Measurements from ENCODE around the gene PNPLA3. TPM values are rescaled to one million over a fixed set of nuclear protein-coding genes. Genes with fewer than 3 reads are reported as not detected.

Gene PNPLA3
- total RNA-seq, 1 experiment from 2014 or later = 19.8 TPM

GRCh38 chr22:43889860-43890253 is 33.7 kb upstream of the PNPLA3 start:
- no peaks in the 10 kb centered on the region; the same call in 1 of the 2 replicates for H3K36me3 Mint-ChIP-seq
- ATAC-seq (no peak), DNase-seq (ENCODE audit: low spot score) (no peak)
- H3K9me3 Mint-ChIP-seq = no peaks in the 10 kb centered on the region
- H3K4me1 Mint-ChIP-seq = peaks cover under 1% of the 10 kb centered on the region; the same call in 1 of the 2 replicates
- H3K27ac Mint-ChIP-seq = no peak overlapping the region
- ChIA-PET CTCF (interaction anchor here (1.3 to 2.0 kb wide), 2 partner anchors 56 to 78 kb away, joined by 3 to 7 read pairs; partner anchors contain the start of gene EFCAB6), POLR2A (no interaction called here)
- H3K27me3 Mint-ChIP-seq (ENCODE audit: low read depth) = peaks cover 14% of the 10 kb centered on the region
- H3K4me3 Mint-ChIP-seq = 0 out of 2 replicates have a peak overlapping the region, but pooled peaks have one; percentile 74
- TF ChIP-seq ZBTB43 (CRISPR knock-in tag; IDR thresholded peaks at IDR 0.05) = no peak
- no peak for TF ChIP-seq ESRRA (CRISPR knock-in tag; IDR thresholded peaks at IDR 0.05; ENCODE audit: borderline replicate concordance)
- TF ChIP-seq ZNF121 (CRISPR knock-in tag; IDR thresholded peaks at IDR 0.05) = no peak
- TF ChIP-seq SMAD4 (CRISPR knock-in tag; IDR thresholded peaks at IDR 0.05) = no peak
- TF ChIP-seq NR1H2 (CRISPR knock-in tag; IDR thresholded peaks at IDR 0.05) = no peak
- no peak for TF ChIP-seq PREB (CRISPR knock-in tag; IDR thresholded peaks at IDR 0.05; ENCODE audit: borderline replicate concordance)
- no peak for TF ChIP-seq MAX (CRISPR knock-in tag; IDR thresholded peaks at IDR 0.05)
- no peak for TF ChIP-seq TEAD1 (CRISPR knock-in tag; IDR thresholded peaks at IDR 0.05)
- TF ChIP-seq STAT6 (CRISPR knock-in tag; conservative IDR thresholded peaks at IDR 0.05; ENCODE audit: low read depth) = no peak
- no peak for TF ChIP-seq USF2 (CRISPR knock-in tag; IDR thresholded peaks at IDR 0.05)
- no peak for TF ChIP-seq ATF6 (CRISPR knock-in tag; IDR thresholded peaks at IDR 0.05)
- TF ChIP-seq FOXP4 (CRISPR knock-in tag; IDR thresholded peaks at IDR 0.05) = no peak
- no peak for TF ChIP-seq ETV6 (CRISPR knock-in tag; IDR thresholded peaks at IDR 0.05)
- TF ChIP-seq ZNF423 (CRISPR knock-in tag; IDR thresholded peaks at IDR 0.05) = no peak

- ChIA-PET CTCF (interaction anchor here (0.9 to 14.0 kb wide), 8 partner anchors 7 to 167 kb away, joined by 3 to 162 read pairs (median 3); partner anchors contain the start of gene EFCAB6), POLR2A (no interaction called here)
- ATAC-seq = peak; percentile 4; the same call in 1 of the 2 replicates
- peak; percentile 35 for DNase-seq (ENCODE audit: low spot score)
- H3K4me1 Mint-ChIP-seq = no peaks in the 10 kb centered on the region
- no peak overlapping the region for H3K27ac Mint-ChIP-seq
- no peaks in the 10 kb centered on the region; the same call in 1 of the 2 replicates for H3K36me3 Mint-ChIP-seq
- peak overlapping the region; percentile 74 for H3K4me3 Mint-ChIP-seq
- no peaks in the 10 kb centered on the region for H3K9me3 Mint-ChIP-seq
- peaks cover 14% of the 10 kb centered on the region for H3K27me3 Mint-ChIP-seq (ENCODE audit: low read depth)
- no peak for TF ChIP-seq NR1H2 (CRISPR knock-in tag; IDR thresholded peaks at IDR 0.05)
- TF ChIP-seq PRDM15 (CRISPR knock-in tag; IDR thresholded peaks at IDR 0.05) = no peak
Measured at GRCh38 chr22:43890901-43891331, 32.7 kb upstream of the PNPLA3 start.
